SK-N-SH (cell line): ENCODE data around the gene PRX. TPM values are rescaled to one million over a fixed set of nuclear protein-coding genes. Genes with fewer than 3 reads are reported as not detected.

Source experiments
- CTCF ChIA-PET: fragments of 300-600, 350-600 bp; formaldehyde crosslinking; extraction: SDS; loops from one replicate; lab custom pipeline; 2021; lab: Yijun Ruan, JAX
- POLR2A ChIA-PET: fragments of 350-600 bp; sonication (Branson Sonifier 250); formaldehyde crosslinking; extraction: SDS; loops from one replicate; lab custom pipeline; 2020; ENCODE audit warnings: antibody characterized with exemption, inconsistent platforms; lab: Yijun Ruan, JAX
- DNase-seq: peaks from one replicate; pipeline ENCODE4 v3.0.0; 2012
- H2AFZ ChIP-seq: fragments of 200-600 bp; sonication (generic); 2 replicates; pipeline ENCODE4 v1.8.1; 2016; ENCODE audit warnings: antibody characterized with exemption, mild to moderate bottlenecking, low read depth
- H3F3A ChIP-seq: fragments of 200-600 bp; sonication (generic); replicated peaks from 2 replicates; pipeline ENCODE3; 2016; ENCODE audit warnings: antibody characterized with exemption, mild to moderate bottlenecking; ENCODE audit not compliant: insufficient read depth
- H3K27ac ChIP-seq, 2 experiments: fragments of 200-500 bp in 1 of 2; fragments of 200-600 bp in 1 of 2; sonication (Bioruptor generic) in 1 of 2; sonication (generic), shearing (Covaris generic) in 1 of 2; 2 replicates each; pipeline versions ENCODE4 v1.5.1 to v1.6.1; 2014 to 2016; ENCODE audit warnings: low read depth in 2 of 2, inconsistent platforms in 1 of 2, low read length in 1 of 2, mild to moderate bottlenecking in 1 of 2, mixed read lengths in 1 of 2
- H3K27me3 ChIP-seq: fragments of 200-600 bp; sonication (generic), shearing (Covaris generic); 2 replicates; pipeline ENCODE4 v1.6.1; 2016; ENCODE audit warnings: mixed run types; ENCODE audit not compliant: insufficient read depth
- H3K36me3 ChIP-seq, 2 experiments: fragments of 200-500 bp in 1 of 2; fragments of 200-600 bp in 1 of 2; sonication (Bioruptor generic) in 1 of 2; sonication (generic) in 1 of 2; replicated peaks in 1 of 2; 2 replicates each; pipeline versions ENCODE3 to v1.5.1; 2014 to 2016; ENCODE audit warnings: low read length in 1 of 2, mild to moderate bottlenecking in 1 of 2; ENCODE audit not compliant: insufficient read depth in 2 of 2, control insufficient read depth in 1 of 2
- H3K4me1 ChIP-seq, 2 experiments: fragments of 200-500 bp in 1 of 2; fragments of 200-600 bp in 1 of 2; sonication (Bioruptor generic) in 1 of 2; sonication (generic), shearing (Covaris generic) in 1 of 2; 2 replicates each; pipeline versions ENCODE4 v1.5.1 to v1.6.1; 2014 to 2016; ENCODE audit warnings: low read depth in 1 of 2, low read length in 1 of 2, mixed run types in 1 of 2; ENCODE audit not compliant: insufficient read depth in 2 of 2, control insufficient read depth in 1 of 2
- H3K4me2 ChIP-seq: fragments of 200-600 bp; sonication (generic), shearing (Covaris generic); 2 replicates; pipeline ENCODE4 v1.6.1; 2017; ENCODE audit warnings: mixed run types
- H3K4me3 ChIP-seq, 2 experiments: fragments of 200-500 bp in 1 of 2; fragments of 200-600 bp in 1 of 2; sonication (Bioruptor generic) in 1 of 2; sonication (generic), shearing (Covaris generic) in 1 of 2; 2 replicates each; pipeline versions ENCODE4 v1.5.1 to v1.8.1; 2014 to 2016; ENCODE audit warnings: low read depth in 2 of 2, inconsistent platforms in 1 of 2, low read length in 1 of 2, mild to moderate bottlenecking in 1 of 2, mixed read lengths in 1 of 2, moderate library complexity in 1 of 2
- H3K79me2 ChIP-seq: fragments of 200-600 bp; sonication (generic); 2 replicates; pipeline ENCODE4 v1.8.1; 2017; ENCODE audit warnings: mild to moderate bottlenecking; ENCODE audit not compliant: insufficient read depth
- H3K9ac ChIP-seq: fragments of 200-600 bp; sonication (generic); 2 replicates; pipeline ENCODE4 v1.6.1; 2017; ENCODE audit warnings: mixed run types
- H3K9me2 ChIP-seq: fragments of 200-600 bp; sonication (generic); 2 replicates; pipeline ENCODE4 v1.6.1; 2017; ENCODE audit warnings: mixed run types
- H3K9me3 ChIP-seq: fragments of 200-600 bp; sonication (generic); 2 replicates; pipeline ENCODE4 v1.6.1; 2017; ENCODE audit warnings: mixed run types, mild to moderate bottlenecking, moderate library complexity
- H4K20me1 ChIP-seq: fragments of 200-600 bp; sonication (generic); 2 replicates; pipeline ENCODE4 v1.6.1; 2017; ENCODE audit warnings: mild to moderate bottlenecking, mixed run types; ENCODE audit not compliant: insufficient read depth
- CHD2 ChIP-seq: fragments of 150-350 bp; IDR thresholded peaks from 2 replicates; pipeline ENCODE4 v1.6.1; 2018; ENCODE audit warnings: low read length; ENCODE audit not compliant: partially characterized antibody
- EP300 ChIP-seq, 2 experiments: IDR thresholded peaks; 2 replicates each; pipeline versions ENCODE4 v1.4.0 to v1.6.1; 2012; ENCODE audit warnings: borderline replicate concordance in 1 of 2, low read depth in 1 of 2, low read length in 1 of 2
- FOXM1 ChIP-seq: IDR thresholded peaks from 2 replicates; pipeline ENCODE4 v1.4.0; 2012; ENCODE audit warnings: low read depth, mild to moderate bottlenecking
- GABPA ChIP-seq: IDR thresholded peaks from 2 replicates; pipeline ENCODE4 v1.4.0; 2012; ENCODE audit warnings: low read depth, mild to moderate bottlenecking
- IRF3 ChIP-seq: fragments of 150-350 bp; IDR thresholded peaks from 2 replicates; pipeline ENCODE4 v1.6.1; 2016; ENCODE audit warnings: mild to moderate bottlenecking, low read depth, low read length
- MAX ChIP-seq: IDR thresholded peaks from 2 replicates; pipeline ENCODE4 v1.4.0; 2012; ENCODE audit warnings: low read depth
- MXI1 ChIP-seq: IDR thresholded peaks from 2 replicates; pipeline ENCODE4 v1.6.1; 2012; ENCODE audit warnings: mild to moderate bottlenecking, low read depth, low read length, improper control_type of control experiment
- NFIC ChIP-seq: IDR thresholded peaks from 2 replicates; pipeline ENCODE4 v1.4.0; 2012; ENCODE audit warnings: borderline replicate concordance
- NRF1 ChIP-seq: IDR thresholded peaks from 2 replicates; pipeline ENCODE4 v1.6.1; 2012; ENCODE audit warnings: low read depth, mild to moderate bottlenecking, low read length
- PBX3 ChIP-seq: IDR thresholded peaks from 2 replicates; pipeline ENCODE4; 2012
- POLR2AphosphoS5 ChIP-seq: IDR thresholded peaks from 2 replicates; pipeline ENCODE4 v1.6.1; 2012; ENCODE audit warnings: low read depth, low read length
- RCOR1 ChIP-seq: fragments of 150-350 bp; IDR thresholded peaks from 2 replicates; pipeline ENCODE4 v1.6.1; 2017; ENCODE audit warnings: antibody characterized with exemption, low read length
- RFX5 ChIP-seq: IDR thresholded peaks from 2 replicates; pipeline ENCODE4 v1.6.1; 2012; ENCODE audit warnings: mild to moderate bottlenecking, improper control_type of control experiment, low read length
- SIN3A ChIP-seq: IDR thresholded peaks from 2 replicates; pipeline ENCODE4 v1.6.1; 2012; ENCODE audit warnings: low read depth, mild to moderate bottlenecking, low read length, moderate library complexity, borderline replicate concordance
- SMC3 ChIP-seq: IDR thresholded peaks from 2 replicates; pipeline ENCODE4 v1.6.1; 2012; ENCODE audit warnings: low read depth, low read length, improper control_type of control experiment
- TAF1 ChIP-seq: IDR thresholded peaks from 2 replicates; pipeline ENCODE4 v1.6.1; 2012; ENCODE audit warnings: low read depth, mild to moderate bottlenecking, low read length, moderate library complexity, borderline replicate concordance
- TCF12 ChIP-seq: IDR thresholded peaks from 2 replicates; pipeline ENCODE4 v1.4.0; 2012
- USF1 ChIP-seq: IDR thresholded peaks from 2 replicates; pipeline ENCODE4 v1.4.0; 2012; ENCODE audit warnings: low read depth, borderline replicate concordance
- USF2 ChIP-seq: fragments of 150-350 bp; IDR thresholded peaks from 2 replicates; pipeline ENCODE4 v1.6.1; 2017; ENCODE audit warnings: antibody characterized with exemption, low read length, low read depth, borderline replicate concordance
- WGBS: methylation state at CpG from one replicate; pipeline ENCODE4 v1.1.6; 2017; ENCODE audit warnings: low lambda C conversion rate; 5-methylcytosine and 5-hydroxymethylcytosine counted together
- polyA plus RNA-seq, 3 experiments: library from polyadenylated mRNA; depleted of rRNA; stranded (reverse); fragments of >200 nt; gene quantifications; 2 replicates each; pipeline ENCODE4 v1.2.3, GENCODE V29; 2012

Gene PRX
- polyA plus RNA-seq, 1 of the 3 experiments (the other 2 are of a cell fraction): 2.2 TPM

GRCh38 chr19:40443131-40443999 is 30.2 kb upstream of the PRX start:
- CTCF ChIA-PET: interaction anchor here (0.6 to 2.7 kb wide), 9 partner anchors 16 to 235 kb away, joined by 3 to 16 read pairs (median 4); partner anchors contain the start of genes PRX, SERTAD1 and TTC9B
- TF ChIP-seq NRF1 (peak; percentile 88), GABPA (peak; percentile 33; the same call in 1 of the 2 replicates), EP300 (IDR thresholded peaks at IDR 0.05; ENCODE audit: borderline replicate concordance in 1 of 2, low read depth in 1 of 2, low read length in 1 of 2) (peak in 1 of 2 experiments; percentile 14; a peak in 1 of 4 replicates), USF2 (no peak), SMC3 (no peak), PBX3 (peak; percentile 46), MXI1 (0 out of 2 replicates have a peak, but pooled peaks have one; percentile 40), TAF1 (peak; percentile 67), IRF3 (no peak), USF1 (no peak), POLR2AphosphoS5 (peak; percentile 72), RCOR1 (no peak), SIN3A (0 out of 2 replicates have a peak, but pooled peaks have one; percentile 23), NFIC (no peak), CHD2 (peak; percentile 96), FOXM1 (no peak), RFX5 (peak; percentile 40; the same call in 1 of the 2 replicates), TCF12 (peak; percentile 46; the same call in 1 of the 2 replicates), MAX (peak; percentile 75)

More at GRCh38 chr19:40443131-40443999, 30.2 kb upstream of the PRX start:
- H3K9ac ChIP-seq: peak overlapping the region; percentile 99
- WGBS: 1% methylated on average over 49 of the region's 52 CpGs
- peak overlapping the region; percentile 61; the same call in 1 of the 2 replicates for H2AFZ ChIP-seq
- POLR2A ChIA-PET: interaction anchor here (0.6 to 3.8 kb wide), 7 partner anchors 10 to 135 kb away, joined by 3 to 17 read pairs (median 6); partner anchors contain the start of genes BLVRB and SERTAD1
- no peaks in the 10 kb centered on the region for H3K9me3 ChIP-seq
- H3K79me2 ChIP-seq: peaks cover 44% of the 10 kb centered on the region
- peak; percentile 96 for DNase-seq
- no peaks in the 10 kb centered on the region for H3K9me2 ChIP-seq
- peak overlapping the region; percentile 96 for H3K27ac ChIP-seq
- no peaks in the 10 kb centered on the region for H3K27me3 ChIP-seq
- peaks cover 21 to 26% of the 10 kb centered on the region in 2 experiments for H3K36me3 ChIP-seq
- peaks cover 32% of the 10 kb centered on the region for H4K20me1 ChIP-seq
- peak overlapping the region; percentile 88 to 100 for H3K4me3 ChIP-seq
- H3K4me2 ChIP-seq: peak overlapping the region; percentile 86
- peaks cover 13% of the 10 kb centered on the region for H3F3A ChIP-seq
- H3K4me1 ChIP-seq: peaks cover 5 to 8% of the 10 kb centered on the region in 2 experiments; a peak in 2 of 4 replicates
